Caki2 (cell line): Measurements from ENCODE around the gene ARL14EP. TPM values are rescaled to one million over a fixed set of nuclear protein-coding genes. Genes with fewer than 3 reads are reported as not detected.

ENCODE experiments used
- DNase-seq: peaks from one replicate; pipeline ENCODE4 v3.0.0-alpha.2; 2015; ENCODE audit warnings: low read depth
- in situ Hi-C: cut with HindIII; loops from 2 replicates; pipeline ENCODE4 v1.10.0; 2016; ENCODE audit warnings: low sequenced_read_pairs, low pct_unique_long_range_greater_than_20kb, mixed read lengths
- total RNA-seq: library from RNA; depleted of rRNA; stranded (reverse); fragments of >200 nt; shearing (Covaris generic); gene quantifications from 2 replicates; pipeline ENCODE4 v1.2.3, GENCODE V29; 2014; ENCODE audit warnings: low replicate concordance; rRNA removed

Gene ARL14EP
- total RNA-seq: 16.8 and 25.4 TPM in 2 replicates

DNA sequence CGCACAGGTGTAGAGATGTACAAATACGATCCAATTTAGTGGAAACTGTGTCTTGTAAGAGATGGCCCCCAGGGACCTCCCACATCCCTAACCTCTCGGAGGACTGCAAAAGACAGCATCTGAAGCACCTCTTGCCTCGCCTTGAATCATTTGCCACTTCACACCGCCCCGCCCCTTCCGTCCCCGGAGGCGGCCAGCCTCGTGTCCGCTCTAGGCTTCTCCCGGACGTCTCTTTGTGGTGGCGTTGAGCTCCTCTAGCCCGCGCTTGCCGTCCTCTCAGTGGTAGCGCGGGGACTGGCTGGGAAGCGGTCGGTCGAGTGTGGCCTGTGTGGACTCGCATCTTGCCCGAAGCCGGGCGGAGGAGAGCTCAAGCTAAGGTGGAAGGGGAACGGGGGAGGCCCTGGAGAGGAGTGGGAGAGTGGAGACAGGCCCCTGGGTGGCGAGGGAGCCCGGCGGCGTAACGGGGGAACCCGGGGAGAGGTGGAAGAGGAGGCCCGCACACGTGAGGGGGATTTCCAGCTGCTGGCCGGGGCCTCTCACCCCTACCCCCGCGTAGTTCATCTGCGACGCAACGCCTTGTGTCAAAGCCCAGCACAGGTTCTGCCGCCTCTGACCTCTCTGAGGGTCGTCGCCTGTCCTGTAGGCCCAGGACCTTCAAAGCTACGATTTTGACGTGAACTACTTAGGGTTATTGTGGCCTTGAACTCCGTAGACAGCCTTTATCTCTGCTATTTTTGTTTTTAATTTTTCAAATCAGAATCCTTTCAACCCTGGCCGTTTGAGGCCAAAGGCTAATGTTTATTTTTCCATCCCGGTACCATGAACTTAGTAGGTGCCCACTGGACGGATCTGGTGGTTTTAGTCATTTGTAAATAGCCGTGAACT, at the start of gene ARL14EP:
ARL14EP (plus strand) TSS at position 279 of the 885 bp plus-strand sequence. CDS start 7,845 bp downstream, outside the sequence.
- peak; percentile 91 for DNase-seq
- in situ Hi-C loops: no loop called here

GRCh38 chr11:30277176-30277575, 45.7 kb upstream of the ARL14EP start:
- in situ Hi-C loops: no loop called here
- DNase-seq: no peak

DNA sequence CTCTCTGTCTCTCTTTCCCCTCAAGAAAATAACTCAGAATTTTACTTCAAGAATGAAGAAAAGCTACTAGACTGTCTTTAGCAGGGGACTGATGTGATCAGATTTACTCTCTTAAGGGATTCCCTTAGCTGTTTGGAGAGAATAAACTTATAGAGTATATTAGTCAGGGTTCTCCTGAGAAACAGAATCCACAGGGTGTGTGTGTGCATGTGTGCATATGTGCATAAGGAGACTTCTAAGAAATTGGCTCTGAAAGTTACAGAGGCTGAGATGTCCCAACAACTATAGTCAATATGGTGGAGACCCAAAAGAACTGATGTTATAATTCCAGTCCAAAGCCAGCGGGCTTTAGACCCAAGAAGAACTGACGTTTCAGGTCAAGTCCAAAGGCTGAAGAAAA, 43.1 kb upstream of the ARL14EP start:
- in situ Hi-C loops: no loop called here
- DNase-seq: no peak

DNA sequence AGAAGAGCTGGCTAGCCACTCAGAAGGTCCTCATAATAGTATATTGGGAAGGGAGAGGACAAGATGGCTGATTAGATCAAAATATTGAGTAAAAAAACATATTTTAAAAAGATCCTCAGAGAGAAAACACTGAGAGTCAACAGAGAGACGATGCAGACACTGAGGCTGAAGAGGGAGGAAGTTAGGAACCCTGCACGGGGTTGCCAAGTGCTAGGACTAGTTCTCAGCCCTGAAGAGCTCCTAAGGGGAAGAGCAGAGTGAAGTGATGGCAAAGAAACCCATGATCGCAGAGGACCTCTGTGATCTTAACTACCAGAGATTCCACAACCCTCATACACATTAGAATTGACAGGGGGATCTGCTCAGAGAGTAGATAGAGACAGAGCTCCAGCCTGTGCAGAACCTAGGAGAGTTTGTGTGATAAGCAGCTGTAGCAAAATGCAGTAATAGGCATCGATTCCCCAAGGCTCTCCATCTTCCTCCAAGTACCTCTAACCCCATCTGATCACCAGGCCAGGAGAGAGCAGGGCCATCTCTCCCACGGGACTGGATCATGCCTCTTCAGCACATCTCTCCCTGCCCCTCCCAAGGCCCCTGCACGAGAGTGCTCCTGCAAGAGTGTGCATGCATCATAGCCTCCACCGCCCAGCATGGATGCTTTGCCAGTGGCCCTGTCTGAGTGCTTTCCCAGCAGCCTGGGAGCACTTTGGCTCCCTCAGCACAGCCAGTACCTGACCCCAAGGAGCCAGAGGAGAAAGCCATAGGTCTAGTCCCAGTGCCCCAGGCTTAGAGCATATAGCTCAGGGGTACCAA, 41.2 kb upstream of the ARL14EP start:
- DNase-seq: no peak
- in situ Hi-C loops: no loop called here

DNA sequence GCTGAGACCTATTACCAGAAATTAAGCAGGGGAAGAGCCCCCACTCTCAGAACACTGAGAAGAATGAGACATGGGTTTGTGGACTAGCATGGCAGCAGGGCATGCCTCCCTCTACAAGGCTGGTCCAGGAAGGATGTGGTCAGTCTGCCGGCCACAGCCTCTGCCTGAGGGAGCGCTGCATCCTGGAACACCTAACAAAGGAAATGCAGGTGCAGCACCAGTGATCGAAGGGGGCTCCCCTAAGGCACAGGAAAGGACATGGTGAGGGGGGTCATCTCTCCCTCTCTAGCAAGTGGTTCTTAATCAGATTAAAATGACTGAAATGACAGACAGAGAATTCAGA, 40.6 kb upstream of the ARL14EP start:
- DNase-seq: no peak
- in situ Hi-C loops: no loop called here

DNA sequence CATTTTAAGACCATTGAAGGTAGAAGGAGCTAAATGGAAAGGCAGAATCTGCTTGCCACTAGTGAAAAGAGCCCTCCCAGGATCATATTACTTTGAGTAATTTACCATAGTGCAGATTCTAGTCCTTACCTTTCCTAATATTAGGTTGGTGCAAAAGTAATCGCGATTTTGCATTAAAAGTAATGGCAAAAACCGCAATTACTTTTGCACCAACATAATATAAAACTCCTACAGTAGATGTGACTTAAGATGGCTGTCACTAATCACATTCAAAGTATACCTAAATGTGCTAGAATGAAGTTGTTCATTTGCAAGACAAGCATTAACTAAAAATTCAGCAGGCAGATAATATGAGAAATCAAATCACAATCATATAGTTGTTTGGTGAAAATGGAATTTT, 38.1 kb upstream of the ARL14EP start:
- in situ Hi-C loops: no loop called here
- DNase-seq: no peak

- DNase-seq: no peak
These were observed 37.3 kb upstream of the ARL14EP start for GRCh38 chr11:30285416-30286121.

DNA sequence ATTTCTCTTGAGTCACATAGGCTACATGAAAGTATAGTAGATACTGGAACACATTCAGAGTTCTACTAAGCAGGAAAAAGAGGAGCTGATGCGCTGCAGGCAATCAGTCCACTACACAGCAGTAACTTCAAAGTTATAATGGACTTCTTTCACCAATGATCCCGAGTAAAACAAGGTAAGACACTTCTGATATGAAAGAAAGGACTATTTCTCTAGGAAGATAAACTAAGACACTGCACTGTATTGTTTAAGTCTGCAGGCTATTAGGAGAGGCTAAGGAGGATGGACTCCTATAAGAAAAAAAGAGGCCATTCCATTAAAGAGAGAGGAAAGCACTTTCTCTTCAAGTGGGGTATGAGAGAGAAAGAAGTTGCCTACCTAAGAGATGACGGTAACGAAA, 31.6 kb upstream of the ARL14EP start:
- DNase-seq: no peak
- in situ Hi-C loops: no loop called here

More at GRCh38 chr11:30285416-30286121, 37.3 kb upstream of the ARL14EP start:
- in situ Hi-C loops: no loop called here

DNA sequence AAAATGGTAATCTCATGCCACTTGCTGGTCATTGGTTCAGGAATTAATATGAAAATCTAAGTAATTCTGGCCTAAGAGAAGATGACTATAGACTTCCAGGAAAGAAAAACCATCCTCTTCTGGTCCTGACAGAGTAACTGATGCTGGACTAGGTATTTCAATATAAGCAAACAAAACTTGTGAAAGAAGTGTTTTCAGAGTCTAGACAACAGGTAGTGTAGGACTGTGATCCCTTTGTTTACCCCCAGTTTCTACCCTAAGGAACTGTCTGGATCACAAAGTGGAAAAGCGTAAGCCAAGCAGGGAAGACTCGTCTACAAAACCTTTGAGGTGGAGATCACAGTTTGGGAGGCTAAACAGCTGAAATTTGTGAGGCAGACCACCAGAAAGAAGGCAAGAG, 30.4 kb upstream of the ARL14EP start:
- no peak for DNase-seq
- in situ Hi-C loops: no loop called here

DNA sequence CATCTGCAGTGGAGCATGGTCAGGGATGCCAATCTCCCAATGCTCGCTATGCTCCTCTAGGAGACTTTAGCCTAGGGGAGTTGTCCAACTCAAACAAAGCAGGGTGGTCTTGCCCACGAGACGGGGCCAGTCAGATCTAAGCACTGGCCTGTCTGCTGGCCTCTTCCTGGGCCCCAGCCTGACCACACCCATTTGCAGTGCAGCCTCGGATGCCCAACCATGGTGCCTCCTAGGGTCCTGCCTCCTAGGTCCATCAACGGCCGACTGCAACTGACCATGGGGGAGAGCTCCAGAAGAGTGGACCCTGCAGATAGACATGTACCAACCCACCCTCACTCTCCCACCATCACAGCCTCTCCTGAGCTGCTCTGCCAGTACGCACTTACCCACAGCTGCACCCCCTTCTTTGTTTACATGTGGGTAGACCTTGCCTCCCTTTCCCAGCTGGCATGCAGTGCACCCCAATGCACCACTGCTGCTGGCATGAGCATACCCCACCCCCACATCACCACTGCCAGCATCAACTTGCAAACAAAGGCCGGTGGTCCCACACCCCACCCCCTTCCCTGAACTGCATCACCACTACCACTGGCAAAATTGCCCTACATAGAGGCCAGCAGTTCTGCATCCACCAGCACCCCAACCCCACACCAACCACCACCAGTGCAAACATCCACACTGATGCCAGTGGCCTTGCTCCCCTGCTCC, 27.6 kb upstream of the ARL14EP start:
- in situ Hi-C loops: no loop called here
- no peak for DNase-seq

- DNase-seq: no peak
- in situ Hi-C loops: no loop called here
These were observed 18.3 kb upstream of the ARL14EP start for GRCh38 chr11:30304620-30305019.

- in situ Hi-C loops: no loop called here
- DNase-seq: no peak
These were observed 12.3 kb upstream of the ARL14EP start for GRCh38 chr11:30310623-30311022.

- in situ Hi-C loops: no loop called here
- DNase-seq: no peak
These were observed 11.7 kb upstream of the ARL14EP start for GRCh38 chr11:30311189-30311588.

GRCh38 chr11:30312243-30312642, 10.7 kb upstream of the ARL14EP start:
- in situ Hi-C loops: no loop called here
- no peak for DNase-seq

GRCh38 chr11:30313580-30313979, 9.3 kb upstream of the ARL14EP start:
- DNase-seq: no peak
- in situ Hi-C loops: no loop called here

GRCh38 chr11:30314625-30315024, 8.3 kb upstream of the ARL14EP start:
- DNase-seq: no peak
- in situ Hi-C loops: no loop called here

- no peak for DNase-seq
- in situ Hi-C loops: no loop called here
These were observed 6.7 kb upstream of the ARL14EP start for GRCh38 chr11:30316237-30316636.

- no peak for DNase-seq
- in situ Hi-C loops: no loop called here
These were observed 5.9 kb upstream of the ARL14EP start for GRCh38 chr11:30317030-30317429.
